GM12878 (cell line): ENCODE data around the gene CLEC16A. TPM values are rescaled to one million over a fixed set of nuclear protein-coding genes. Genes with fewer than 3 reads are reported as not detected.

Source experiments
- ATAC-seq: fragments of 200-7000 bp; cut with Tn5 transposase; 3 replicates; pipeline ENCODE4 v1.9.1; 2020; ENCODE audit warnings: mild to moderate bottlenecking, moderate library complexity
- BruUV-seq: library from RNA; stranded (reverse); fragments of 400-500 nt; replicated peaks from 2 replicates; lab custom pipeline; 2021; lab: Mats Ljungman, UMichigan
- CTCF ChIA-PET: fragments of 300-600 bp; sonication (Branson Sonifier 250); formaldehyde crosslinking; extraction: SDS; loops from one replicate; lab custom pipeline; 2021; ENCODE audit warnings: inconsistent platforms; lab: Yijun Ruan, JAX
- POLR2A ChIA-PET: fragments of 350-600 bp; formaldehyde crosslinking; extraction: SDS; loops from one replicate; lab custom pipeline; 2021; ENCODE audit warnings: inconsistent platforms; lab: Charles Lee
- RAD21 ChIA-PET: fragments of 300-600 bp; sonication (Branson Sonifier 250); formaldehyde crosslinking; loops from one replicate; lab custom pipeline; 2023; ENCODE audit warnings: antibody characterized with exemption; ENCODE audit not compliant: unreplicated experiment; lab: Charles Lee
- SMC1A ChIA-PET: fragments of 300-600 bp; sonication (Branson Sonifier 250); formaldehyde crosslinking; loops from one replicate; lab custom pipeline; 2023; ENCODE audit not compliant: unreplicated experiment, uncharacterized antibody; lab: Charles Lee
- DNase-seq: peaks from one replicate; pipeline ENCODE4 v3.0.0-alpha.2; 2011; ENCODE audit warnings: low read depth, low spot score
- FAIRE-seq: peaks from 3 replicates; lab custom pipeline; 2011; peaks lifted over from hg19 to GRCh38; lab: Jason Lieb, UNC
- H2AFZ ChIP-seq: 2 replicates; pipeline ENCODE4 v1.6.0; 2011; ENCODE audit warnings: low read depth, low read length, control low read depth; ENCODE audit not compliant: control insufficient read depth
- H3K27ac ChIP-seq: 2 replicates; pipeline ENCODE4 v1.5.1; 2011; ENCODE audit warnings: control low read depth; ENCODE audit not compliant: control insufficient read depth, insufficient read depth
- H3K27me3 ChIP-seq, 2 experiments: replicated peaks in 1 of 2; 2 replicates each; pipeline versions ENCODE4 v1.6.0 to v1.6.1; 2011; ENCODE audit warnings: low read length in 1 of 2; ENCODE audit not compliant: control insufficient read depth in 2 of 2, insufficient read depth in 2 of 2
- H3K36me3 ChIP-seq, 2 experiments: 2 replicates each; pipeline ENCODE4 v1.5.1; 2011; ENCODE audit warnings: low read length in 1 of 2; ENCODE audit not compliant: control insufficient read depth in 2 of 2, insufficient read depth in 2 of 2
- H3K4me1 ChIP-seq: 2 replicates; pipeline ENCODE4 v1.6.1; 2011; ENCODE audit warnings: mild to moderate bottlenecking, low read length, moderate library complexity, mixed read lengths; ENCODE audit not compliant: control insufficient read depth, insufficient read depth
- H3K4me2 ChIP-seq: 2 replicates; pipeline ENCODE4 v1.6.0; 2011; ENCODE audit warnings: control low read depth; ENCODE audit not compliant: control insufficient read depth, insufficient read depth
- H3K4me3 ChIP-seq: fragments of 200-600 bp; sonication (generic); 2 replicates; pipeline ENCODE4 v1.5.1; 2016
- H3K79me2 ChIP-seq: 2 replicates; pipeline ENCODE4 v1.6.0; 2011; ENCODE audit warnings: low read length; ENCODE audit not compliant: control insufficient read depth, insufficient read depth
- H3K9ac ChIP-seq: 2 replicates; pipeline ENCODE4 v1.8.0; 2011; ENCODE audit warnings: low read length, control low read depth, mixed read lengths; ENCODE audit not compliant: control insufficient read depth, insufficient read depth
- H3K9me3 ChIP-seq: replicated peaks from 3 replicates; pipeline ENCODE4 v1.5.1; 2011; ENCODE audit warnings: mild to moderate bottlenecking, low read length; ENCODE audit not compliant: control insufficient read depth, insufficient read depth
- H4K20me1 ChIP-seq: 2 replicates; pipeline ENCODE4 v1.6.0; 2011; ENCODE audit not compliant: control insufficient read depth, insufficient read depth
- CBX5 ChIP-seq: sonication (generic); IDR thresholded peaks from 2 replicates; pipeline ENCODE4 v1.6.1; 2016; ENCODE audit warnings: low read depth, moderate library complexity, mild to moderate bottlenecking, inconsistent platforms
- CREB1 ChIP-seq: IDR thresholded peaks from 2 replicates; pipeline ENCODE4 v1.6.1; 2012; ENCODE audit warnings: low read depth, mild to moderate bottlenecking, inconsistent platforms
- HDGF ChIP-seq: fragments of 450-650 bp; IDR thresholded peaks from 2 replicates; pipeline ENCODE4 v1.6.1; 2016; ENCODE audit warnings: antibody characterized with exemption
- JUND ChIP-seq: IDR thresholded peaks from 2 replicates; pipeline ENCODE4 v1.6.1; 2012; ENCODE audit warnings: low read depth, mild to moderate bottlenecking, low read length, improper control_type of control experiment, moderate library complexity
- MXI1 ChIP-seq: fragments of 150-350 bp; IDR thresholded peaks from 2 replicates; pipeline ENCODE4 v1.6.1; 2011; ENCODE audit warnings: low read depth, mild to moderate bottlenecking, inconsistent platforms, low read length, improper control_type of control experiment
- MYC ChIP-seq: IDR thresholded peaks from 2 replicates; pipeline ENCODE4 v1.6.1; 2011; ENCODE audit warnings: mild to moderate bottlenecking, low read length, moderate library complexity, inconsistent platforms; ENCODE audit not compliant: insufficient read depth, insufficient replicate concordance, insufficient read length, severe bottlenecking
- POLR2AphosphoS5 ChIP-seq: IDR thresholded peaks from 2 replicates; pipeline ENCODE4 v1.6.1; 2011; ENCODE audit warnings: mild to moderate bottlenecking, low read length, inconsistent platforms
- POU2F2 ChIP-seq: IDR thresholded peaks from 3 replicates; pipeline ENCODE4 v1.6.1; 2011; ENCODE audit warnings: low read depth, mild to moderate bottlenecking, low read length, borderline replicate concordance
- RBBP5 ChIP-seq: fragments of 200-600 bp; sonication (generic); conservative IDR thresholded peaks from 2 replicates; pipeline ENCODE4 v1.6.1; 2016
- RCOR1 ChIP-seq: conservative IDR thresholded peaks from 2 replicates; pipeline ENCODE4 v1.6.1; 2012; ENCODE audit warnings: low read depth, low read length, improper control_type of control experiment
- SMAD1 ChIP-seq: fragments of 450-650 bp; IDR thresholded peaks from 2 replicates; pipeline ENCODE4 v1.6.1; 2018; ENCODE audit warnings: mild to moderate bottlenecking, low read depth; ENCODE audit not compliant: partially characterized antibody
- SP1 ChIP-seq: IDR thresholded peaks from one replicate; pipeline ENCODE4 v1.6.1; 2011; ENCODE audit warnings: low read depth, low read length
- SUZ12 ChIP-seq: fragments of 200-600 bp; sonication (generic); IDR thresholded peaks from one replicate; pipeline ENCODE4 v1.6.1; 2018; ENCODE audit warnings: antibody characterized with exemption, mild to moderate bottlenecking; ENCODE audit not compliant: unreplicated experiment
- WGBS: methylation state at CpG from one replicate; pipeline ENCODE4 v1.1.6; 2016; ENCODE audit warnings: low lambda C conversion rate; ENCODE audit not compliant: insufficient replicate concordance, insufficient coverage; ENCODE audit errors: missing lambda C conversion rate; 5-methylcytosine and 5-hydroxymethylcytosine counted together
- in situ Hi-C: fragments of 300-500 bp; cut with MboI; formaldehyde crosslinking; loops from 9 replicates; pipeline ENCODE4 v1.14.3; 2018; ENCODE audit warnings: mixed read lengths
- intact Hi-C: fragments of 100-400 bp; cut with micrococcal nuclease; formaldehyde crosslinking; loops from one replicate; pipeline ENCODE4 v1.14.2; 2022; ENCODE audit not compliant: unreplicated experiment
- polyA plus RNA-seq, 11 experiments: library from polyadenylated mRNA; depleted of rRNA in 4 of 11; unstranded in 6 of 11; stranded (reverse) in 5 of 11; fragments of >200 nt; fragmentation: Nextera tagmentation in 4 of 11; fragmentation: Illumina TruSeq in 1 of 11; extraction: Ambion mirVana in 4 of 11; extraction: Trizol in 1 of 11; gene quantifications; 1 replicate in 1 of 11; 2 replicates in 10 of 11; pipeline versions ENCODE4 v1.2.1 to v1.2.3, GENCODE V29; 2011 to 2016; ENCODE audit warnings: inconsistent platforms in 2 of 11, missing spikeins in 2 of 11, low read depth in 1 of 11
- total RNA-seq, 4 experiments: library from RNA; depleted of rRNA in 3 of 4; stranded (reverse); fragments of >200 nt in 3 of 4; fragmentation: Illumina TruSeq in 1 of 4; extraction: Trizol in 1 of 4; gene quantifications; 2 replicates each; pipeline versions ENCODE4 v1.2.1 to v1.2.3, GENCODE V29; 2013 to 2021
- TF ChIP-seq, protein P1 (sequence below): fragments of 450-650 bp; IDR thresholded peaks from 2 replicates; pipeline ENCODE4 v1.6.1; 2016; ENCODE audit warnings: mild to moderate bottlenecking
- TF ChIP-seq, protein P2 (sequence below): IDR thresholded peaks from 2 replicates; pipeline ENCODE4 v1.6.1; 2012; ENCODE audit warnings: low read depth, low read length, improper control_type of control experiment

The CLEC16A gene
- total and polyA plus RNA-seq, 10 of the 15 experiments (the other 5 are each of a cell fraction or from before 2014, with no cell fraction given) = 1.5 to 28.8 (median 19.2) TPM

DNA sequence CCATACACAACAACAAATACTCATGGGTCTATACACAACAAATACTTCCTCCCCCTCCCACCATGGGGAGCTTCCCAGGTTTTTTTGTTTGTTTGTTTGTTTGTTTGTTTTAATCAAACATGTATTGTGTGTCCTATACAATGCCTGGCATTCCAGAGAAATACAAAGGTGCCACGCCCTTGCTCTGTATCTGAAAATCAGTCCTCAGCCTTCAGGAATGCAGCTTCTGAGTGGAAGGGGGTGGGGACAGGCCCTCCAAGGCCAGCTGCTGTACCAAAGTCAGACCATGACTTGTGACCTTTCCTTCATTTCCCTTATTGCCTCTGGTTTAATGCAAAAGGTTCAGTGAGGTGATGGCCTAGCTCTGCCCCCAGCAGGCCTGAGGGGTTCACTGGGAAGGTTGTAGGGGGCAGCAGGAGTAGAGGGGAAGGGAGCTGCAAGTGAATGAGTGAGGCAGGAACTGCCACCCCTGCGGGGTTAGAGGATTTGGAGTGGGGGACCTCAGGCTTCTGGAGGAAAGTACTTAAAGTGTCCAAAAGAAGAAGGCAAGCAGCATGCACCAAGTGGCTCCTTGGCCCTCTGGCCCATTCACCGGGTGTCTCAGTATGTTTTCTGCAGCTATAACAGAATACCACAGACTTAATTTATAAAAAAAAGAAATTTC is 105.2 kb downstream of the CLEC16A start:
- peaks cover 6 to 14% of the 10 kb centered on the region in 2 experiments; a peak in 3 of 4 replicates for H3K36me3 ChIP-seq
- no peak for FAIRE-seq
- ChIA-PET SMC1A (interaction anchor here (0.6 to 1.3 kb wide), 2 partner anchors 12 to 43 kb away, joined by 3 read pairs; no protein-coding TSS in a partner anchor), POLR2A (no interaction called here), RAD21 (interaction anchor here (1.2 kb wide), 1 partner anchor 482 kb away, joined by 5 read pairs; no protein-coding TSS in a partner anchor), CTCF (interaction anchor here (0.9 kb wide), 1 partner anchor 8 kb away, joined by 3 read pairs; no protein-coding TSS in a partner anchor)
- DNase-seq = no peak
- H3K9me3 ChIP-seq = no peaks in the 10 kb centered on the region
- no peak overlapping the region for H3K4me2 ChIP-seq
- in situ Hi-C loops = no loop called here
- TF ChIP-seq SMAD1 = no peak
- no peaks in the 10 kb centered on the region for H3K79me2 ChIP-seq
- ATAC-seq = no peak
- WGBS = 98% methylated on average over 3 of the region's 3 CpGs
- H2AFZ ChIP-seq = no peak overlapping the region
- no peaks in the 10 kb centered on the region for H4K20me1 ChIP-seq
- no peak overlapping the region for H3K27ac ChIP-seq
- intact Hi-C loops = no loop called here
- BruUV-seq = no TSS peak
- no peak overlapping the region for H3K4me3 ChIP-seq
- H3K9ac ChIP-seq = no peak overlapping the region
- peaks cover 20% of the 10 kb centered on the region for H3K4me1 ChIP-seq
- no peaks in the 10 kb centered on the region for H3K27me3 ChIP-seq

GRCh38 chr16:11050536-11050935 is 106.2 kb downstream of the CLEC16A start:
- no peak overlapping the region for H3K9ac ChIP-seq
- intact Hi-C loops = no loop called here
- SMC1A ChIA-PET = interaction anchor here (1.2 to 1.4 kb wide), 3 partner anchors 45 to 208 kb away, joined by 3 to 6 read pairs (median 5); no protein-coding TSS in a partner anchor
- POLR2A ChIA-PET = no interaction called here
- H3K27ac ChIP-seq = no peak overlapping the region
- DNase-seq (no peak), FAIRE-seq (no peak), ATAC-seq (no peak)
- no peaks in the 10 kb centered on the region for H3K9me3 ChIP-seq
- no peaks in the 10 kb centered on the region for H4K20me1 ChIP-seq
- no peaks in the 10 kb centered on the region for H3K27me3 ChIP-seq
- H3K79me2 ChIP-seq = no peaks in the 10 kb centered on the region
- in situ Hi-C loops = no loop called here
- 94% methylated on average over 7 of the region's 7 CpGs for WGBS
- RAD21 ChIA-PET = interaction anchor here (1.1 to 1.2 kb wide), 2 partner anchors 205 to 481 kb away, joined by 4 to 5 read pairs; partner anchors contain the start of gene SOCS1
- H3K4me3 ChIP-seq = no peak overlapping the region
- H3K4me2 ChIP-seq = no peak overlapping the region
- no peak overlapping the region for H2AFZ ChIP-seq
- CTCF ChIA-PET = no interaction called here
- H3K36me3 ChIP-seq = peaks cover 6 to 10% of the 10 kb centered on the region in 2 experiments; a peak in 3 of 4 replicates
- BruUV-seq = no TSS peak
- H3K4me1 ChIP-seq = peaks cover 20% of the 10 kb centered on the region
- TF ChIP-seq, protein P1, sequence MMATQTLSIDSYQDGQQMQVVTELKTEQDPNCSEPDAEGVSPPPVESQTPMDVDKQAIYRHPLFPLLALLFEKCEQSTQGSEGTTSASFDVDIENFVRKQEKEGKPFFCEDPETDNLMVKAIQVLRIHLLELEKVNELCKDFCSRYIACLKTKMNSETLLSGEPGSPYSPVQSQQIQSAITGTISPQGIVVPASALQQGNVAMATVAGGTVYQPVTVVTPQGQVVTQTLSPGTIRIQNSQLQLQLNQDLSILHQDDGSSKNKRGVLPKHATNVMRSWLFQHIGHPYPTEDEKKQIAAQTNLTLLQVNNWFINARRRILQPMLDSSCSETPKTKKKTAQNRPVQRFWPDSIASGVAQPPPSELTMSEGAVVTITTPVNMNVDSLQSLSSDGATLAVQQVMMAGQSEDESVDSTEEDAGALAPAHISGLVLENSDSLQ = no peak
- TF ChIP-seq POU2F2 (no peak), CBX5 (no peak), JUND (no peak), MXI1 (no peak), POLR2AphosphoS5 (no peak), MYC (no peak), CREB1 (no peak), SUZ12 (no peak), SP1 (no peak), RBBP5 (no peak), HDGF (no peak), RCOR1 (no peak)
- TF ChIP-seq, protein P2, sequence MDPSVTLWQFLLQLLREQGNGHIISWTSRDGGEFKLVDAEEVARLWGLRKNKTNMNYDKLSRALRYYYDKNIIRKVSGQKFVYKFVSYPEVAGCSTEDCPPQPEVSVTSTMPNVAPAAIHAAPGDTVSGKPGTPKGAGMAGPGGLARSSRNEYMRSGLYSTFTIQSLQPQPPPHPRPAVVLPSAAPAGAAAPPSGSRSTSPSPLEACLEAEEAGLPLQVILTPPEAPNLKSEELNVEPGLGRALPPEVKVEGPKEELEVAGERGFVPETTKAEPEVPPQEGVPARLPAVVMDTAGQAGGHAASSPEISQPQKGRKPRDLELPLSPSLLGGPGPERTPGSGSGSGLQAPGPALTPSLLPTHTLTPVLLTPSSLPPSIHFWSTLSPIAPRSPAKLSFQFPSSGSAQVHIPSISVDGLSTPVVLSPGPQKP = no peak
